Stimulated activated CD8-positive, alpha-beta memory T cell treated with anti-CD3 and anti-CD28 coated beads, Interleukin-4, amount 100 ng/mL, for 1 hour (primary cell): ENCODE measurements around the gene RGS3.

Source experiments
- DNase-seq, 2 donors: peaks; one replicate each; pipeline ENCODE4 v3.0.0-alpha.2; 2020; ENCODE audit warnings: low read depth in 2 of 2, low spot score in 1 of 2

RGS3 gene

DNA sequence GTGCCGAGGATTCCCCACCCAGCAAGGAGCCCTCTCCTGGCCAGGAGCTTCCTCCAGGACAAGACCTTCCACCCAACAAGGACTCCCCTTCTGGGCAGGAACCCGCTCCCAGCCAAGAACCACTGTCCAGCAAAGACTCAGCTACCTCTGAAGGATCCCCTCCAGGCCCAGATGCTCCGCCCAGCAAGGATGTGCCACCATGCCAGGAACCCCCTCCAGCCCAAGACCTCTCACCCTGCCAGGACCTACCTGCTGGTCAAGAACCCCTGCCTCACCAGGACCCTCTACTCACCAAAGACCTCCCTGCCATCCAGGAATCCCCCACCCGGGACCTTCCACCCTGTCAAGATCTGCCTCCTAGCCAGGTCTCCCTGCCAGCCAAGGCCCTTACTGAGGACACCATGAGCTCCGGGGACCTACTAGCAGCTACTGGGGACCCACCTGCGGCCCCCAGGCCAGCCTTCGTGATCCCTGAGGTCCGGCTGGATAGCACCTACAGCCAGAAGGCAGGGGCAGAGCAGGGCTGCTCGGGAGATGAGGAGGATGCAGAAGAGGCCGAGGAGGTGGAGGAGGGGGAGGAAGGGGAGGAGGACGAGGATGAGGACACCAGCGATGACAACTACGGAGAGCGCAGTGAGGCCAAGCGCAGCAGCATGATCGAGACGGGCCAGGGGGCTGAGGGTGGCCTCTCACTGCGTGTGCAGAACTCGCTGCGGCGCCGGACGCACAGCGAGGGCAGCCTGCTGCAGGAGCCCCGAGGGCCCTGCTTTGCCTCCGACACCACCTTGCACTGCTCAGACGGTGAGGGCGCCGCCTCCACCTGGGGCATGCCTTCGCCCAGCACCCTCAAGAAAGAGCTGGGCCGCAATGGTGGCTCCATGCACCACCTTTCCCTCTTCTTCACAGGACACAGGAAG is 120.2 kb downstream of the RGS3 start:
- DNase-seq: no peak

DNA sequence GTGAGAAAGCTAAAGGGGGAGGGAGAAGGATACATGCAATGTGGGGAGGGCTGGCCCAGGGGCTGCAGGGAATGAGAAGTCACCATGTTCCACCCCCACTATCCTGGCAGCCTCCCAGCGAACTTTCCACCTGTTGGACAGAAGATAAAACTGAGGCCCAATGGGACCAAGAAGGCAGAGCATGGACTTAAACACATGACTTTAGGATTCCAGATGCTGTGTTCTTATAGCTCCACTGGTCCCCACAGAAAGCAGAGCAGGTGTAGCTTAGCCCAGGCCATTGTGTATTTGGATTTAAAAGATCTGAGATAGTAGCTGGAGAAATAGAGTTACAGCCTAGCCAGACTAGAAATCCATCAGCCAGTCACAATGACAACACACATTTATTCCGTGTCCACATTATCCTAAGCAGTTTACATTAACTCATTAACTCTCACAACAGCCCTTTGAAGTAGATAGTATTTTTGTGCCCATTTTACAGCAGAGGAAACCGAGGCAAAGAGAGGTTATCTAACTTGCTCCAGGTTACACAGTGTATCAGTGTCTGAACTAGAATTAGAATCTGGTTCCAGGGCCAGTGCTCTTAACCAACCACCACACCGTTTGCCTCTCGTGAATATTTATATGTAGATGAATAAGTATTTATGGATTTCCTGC is 121.0 kb downstream of the RGS3 start:
- DNase-seq: no peak

DNA sequence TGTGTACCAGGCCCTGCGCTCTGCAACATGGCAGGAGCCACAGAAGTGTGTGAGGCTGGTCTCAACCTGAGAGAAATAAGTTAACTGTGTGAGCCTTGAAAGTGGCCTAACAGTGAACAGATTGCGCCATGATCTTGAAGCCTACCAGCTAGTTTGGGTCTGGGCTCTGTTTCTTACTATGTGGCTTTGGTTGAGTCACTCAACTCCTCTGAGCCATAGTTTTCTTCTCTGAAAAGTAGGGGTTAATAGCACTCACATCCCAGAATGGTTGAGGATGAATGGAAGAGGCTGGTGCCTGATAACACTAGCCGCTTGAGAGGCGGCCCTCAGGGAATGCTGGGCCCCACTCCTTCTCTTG is 121.5 kb downstream of the RGS3 start:
- DNase-seq: no peak

DNA sequence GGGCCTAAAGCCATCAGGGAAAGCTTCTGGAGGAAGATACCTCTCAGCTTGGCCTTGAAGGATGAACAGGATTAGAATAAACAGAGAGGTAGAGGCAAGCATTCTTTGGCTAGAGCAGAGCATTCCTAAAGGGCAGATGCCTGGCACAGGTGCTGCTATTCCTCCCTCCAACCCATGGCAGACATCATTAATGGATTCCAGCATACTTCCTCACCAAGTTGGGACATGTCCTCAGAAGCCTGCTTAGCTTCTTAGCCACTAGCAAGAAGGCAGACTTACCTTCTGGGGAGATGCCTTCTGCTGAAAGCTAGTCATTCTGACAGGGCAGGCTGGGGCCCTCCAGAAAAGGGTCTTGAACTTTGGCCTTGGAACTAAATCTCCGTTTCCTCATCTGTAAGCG is 122.0 kb downstream of the RGS3 start:
- DNase-seq: no peak

DNA sequence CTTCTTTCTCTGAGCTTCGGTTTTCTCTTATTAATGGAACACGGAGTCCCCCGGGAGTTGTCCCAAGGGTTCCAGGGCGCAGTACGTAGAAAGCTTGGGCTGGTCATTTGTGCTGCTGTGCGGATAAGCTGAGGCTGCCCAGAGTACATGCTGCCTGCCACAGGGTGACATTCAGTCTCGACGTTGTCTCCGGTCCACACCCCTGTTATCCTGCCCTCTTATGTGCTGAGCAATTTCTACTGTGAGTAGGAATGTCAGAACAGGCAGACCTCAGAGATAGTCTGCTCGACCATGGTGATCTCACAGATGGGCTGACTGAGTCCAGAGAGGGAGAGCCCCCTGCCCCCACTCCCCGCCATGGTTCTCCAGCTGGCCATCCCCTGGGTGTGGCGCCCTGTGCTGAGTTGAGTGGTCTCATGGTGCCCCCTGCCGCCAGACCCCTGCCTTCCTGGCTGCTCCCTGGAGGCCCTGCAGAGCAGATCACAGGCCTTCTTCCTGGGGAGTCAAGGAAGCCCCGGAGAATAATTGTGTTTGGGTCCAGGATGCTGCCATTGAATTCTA is 124.0 kb downstream of the RGS3 start:
- no peak for DNase-seq

DNA sequence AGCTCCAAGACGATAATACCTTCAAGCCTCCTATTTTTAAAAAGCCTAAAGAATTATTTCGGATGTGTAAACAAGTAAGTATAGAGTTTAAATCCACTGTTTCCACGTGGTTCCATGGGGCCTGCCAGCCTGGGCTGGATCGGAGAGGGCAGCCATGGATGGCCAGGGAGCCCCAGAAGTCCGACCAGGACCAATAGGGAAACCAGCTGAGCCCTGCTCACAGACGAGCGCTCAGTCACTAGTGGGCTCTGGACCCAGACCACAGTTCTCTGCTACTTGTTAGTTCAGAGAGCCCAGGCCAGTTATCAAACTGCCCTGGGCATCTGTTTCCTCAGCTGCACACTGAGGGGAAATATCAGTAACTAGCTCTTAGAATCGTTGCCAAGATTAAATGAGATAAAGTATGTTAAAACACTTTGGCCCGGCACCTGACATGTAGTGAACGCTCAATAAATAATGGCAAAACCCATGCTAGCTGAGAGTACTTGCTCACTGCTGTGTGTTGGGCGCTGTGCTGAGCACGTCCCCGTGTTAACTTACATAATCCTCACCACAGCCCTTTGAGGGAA is 124.8 kb downstream of the RGS3 start:
- no peak for DNase-seq

DNA sequence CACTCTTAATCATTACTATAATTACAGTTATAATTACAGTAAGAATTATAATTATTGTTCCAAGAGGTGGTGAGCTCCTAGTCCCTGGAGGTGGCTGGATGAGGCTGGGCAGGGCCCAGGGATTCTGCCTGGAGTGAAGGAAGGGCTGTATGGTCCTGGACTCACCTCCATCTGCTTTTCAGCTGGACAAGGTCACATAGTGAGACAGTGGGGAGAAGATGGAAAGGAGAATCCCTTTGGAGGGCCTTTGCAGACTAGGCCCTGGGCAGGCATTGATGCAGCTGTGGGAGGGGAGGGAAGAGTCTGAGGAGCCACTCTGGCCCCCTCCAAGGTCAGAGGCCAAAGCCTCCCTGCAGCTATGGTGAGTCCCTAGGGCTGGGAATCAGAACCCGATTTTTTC is 125.4 kb downstream of the RGS3 start:
- no peak for DNase-seq

DNA sequence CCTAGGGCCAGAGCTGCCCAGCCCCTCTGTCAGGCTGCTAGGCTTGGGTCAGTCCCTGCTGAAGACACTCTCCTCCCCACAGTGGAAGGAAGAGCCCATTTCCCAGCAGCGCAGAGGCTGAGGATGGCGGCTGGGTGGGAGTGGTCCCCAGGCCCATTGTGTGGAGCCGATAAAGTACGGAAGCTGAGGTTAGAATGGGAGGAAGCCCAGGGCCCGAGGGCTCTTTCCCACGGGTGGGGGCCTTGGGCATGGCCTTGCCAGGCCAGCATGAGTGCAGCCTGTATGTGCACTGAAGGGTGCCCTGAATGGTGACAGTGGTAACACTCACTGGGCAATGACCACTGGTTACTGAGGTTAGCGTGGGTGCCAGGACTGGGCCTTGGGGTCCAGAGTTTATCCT is 125.9 kb downstream of the RGS3 start:
- DNase-seq: no peak

DNA sequence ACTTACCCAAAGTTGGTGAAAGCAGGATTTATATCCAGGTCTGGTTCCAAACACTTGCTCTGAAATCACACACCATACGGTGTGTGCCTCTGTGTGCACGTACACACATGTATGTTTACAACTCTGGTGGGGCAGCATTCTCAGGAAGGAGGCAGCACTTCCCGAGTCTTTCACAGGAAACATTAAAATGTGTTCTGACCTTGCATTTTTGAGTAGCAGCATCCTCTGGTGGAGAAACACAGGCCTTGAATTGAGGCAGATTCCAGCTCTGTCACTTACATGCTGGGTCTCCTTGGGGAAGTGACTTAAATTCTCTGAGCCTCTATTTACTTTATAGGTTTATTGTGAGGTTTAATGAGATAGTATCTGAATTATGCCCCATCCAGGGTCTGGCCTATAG is 126.4 kb downstream of the RGS3 start:
- DNase-seq: no peak

DNA sequence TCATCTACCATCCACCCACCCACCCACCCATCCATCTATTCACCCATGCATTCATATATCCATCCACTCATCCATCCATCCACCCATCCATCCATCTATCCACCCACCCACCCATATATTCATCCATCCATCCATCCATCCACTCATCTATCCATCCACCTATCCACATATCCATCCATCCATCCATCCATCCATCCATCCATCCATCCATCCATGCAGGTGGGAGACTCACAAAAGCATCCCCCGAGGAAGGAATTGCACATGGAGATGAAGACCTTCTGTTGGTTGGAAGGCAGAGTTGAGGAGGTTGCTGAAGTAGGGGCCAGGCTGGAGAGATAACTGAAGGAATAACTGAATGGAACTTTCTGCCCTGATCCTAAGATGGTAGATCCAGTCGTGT is 126.9 kb downstream of the RGS3 start:
- no peak for DNase-seq

DNA sequence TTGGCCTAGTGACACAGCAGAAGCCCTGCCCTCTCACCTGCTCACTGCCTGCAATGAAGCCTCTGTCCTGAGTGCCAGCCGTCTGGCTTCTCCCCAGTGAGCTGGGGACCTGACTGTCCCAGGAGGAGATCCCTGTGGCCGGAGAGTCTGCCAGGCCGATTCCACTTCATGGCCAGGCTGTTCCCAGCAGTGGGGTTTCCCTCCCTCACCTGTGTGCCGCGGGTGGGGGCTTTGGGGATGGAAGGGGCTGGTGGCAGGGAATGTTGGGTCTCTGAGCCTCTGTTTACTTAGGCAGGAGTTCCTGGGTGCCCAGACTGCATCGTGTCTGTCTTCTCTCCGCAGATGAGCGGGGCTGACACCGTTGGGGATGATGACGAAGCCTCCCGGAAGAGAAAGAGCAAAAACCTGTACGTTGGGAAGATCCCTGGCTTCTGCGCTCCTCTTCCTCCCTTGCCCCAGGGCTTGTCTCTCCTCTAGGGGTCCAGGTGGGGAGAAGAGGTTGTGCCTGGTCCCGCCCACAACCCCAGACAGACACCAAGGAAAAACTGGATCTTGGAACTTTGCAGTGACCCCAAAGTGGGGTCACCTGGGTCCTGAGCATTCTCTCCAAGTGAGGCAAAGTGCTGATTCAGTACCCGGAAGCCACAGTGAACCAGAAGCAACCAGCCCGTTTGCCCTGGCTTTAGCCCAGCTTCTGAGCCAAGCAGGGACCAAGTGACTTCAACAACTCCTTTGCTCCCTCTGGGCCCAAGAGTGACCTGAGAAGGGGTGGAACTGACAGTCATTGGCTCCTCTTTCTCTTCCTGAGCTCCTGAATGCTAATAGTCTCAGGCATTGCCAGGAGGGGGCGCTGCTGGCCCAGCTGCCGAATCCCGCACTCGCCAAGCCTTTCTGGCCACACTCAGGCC is 127.7 kb downstream of the RGS3 start:
- no peak for DNase-seq

DNA sequence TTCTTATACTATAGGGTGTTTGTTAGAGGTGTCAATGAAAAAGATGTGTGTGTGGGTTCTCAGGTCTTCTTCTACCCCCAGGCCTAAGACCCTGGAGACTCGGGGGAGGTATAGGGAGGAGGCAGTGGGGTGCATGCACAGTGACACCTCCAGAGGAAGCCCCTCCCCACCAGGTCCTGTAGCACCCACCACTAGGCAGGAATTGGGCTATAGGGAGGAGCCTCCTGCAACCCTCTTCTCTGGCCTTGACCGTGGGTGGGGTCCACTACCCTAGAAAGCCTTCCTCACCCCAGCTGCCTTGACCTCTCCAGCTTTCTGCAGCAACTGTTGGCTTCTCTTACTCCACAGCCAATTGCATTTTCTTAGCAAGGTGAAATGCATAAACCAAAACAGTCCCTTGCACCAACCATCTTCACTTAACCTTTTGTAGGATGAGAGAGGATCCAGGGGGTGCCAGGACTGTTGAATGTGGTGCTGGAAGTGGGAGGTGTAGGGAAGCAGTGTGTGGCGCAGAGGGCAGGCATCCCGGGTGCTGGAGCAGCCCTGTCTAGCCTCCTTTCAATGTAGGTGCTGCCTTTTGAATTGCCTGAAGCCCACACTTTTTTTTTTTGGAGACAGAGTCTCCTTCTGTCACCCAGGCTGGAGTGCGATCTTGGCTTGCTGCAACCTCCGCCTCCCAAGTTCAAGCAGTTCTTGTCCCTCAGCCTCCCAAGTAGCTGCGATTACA is 128.5 kb downstream of the RGS3 start:
- DNase-seq: no peak

DNA sequence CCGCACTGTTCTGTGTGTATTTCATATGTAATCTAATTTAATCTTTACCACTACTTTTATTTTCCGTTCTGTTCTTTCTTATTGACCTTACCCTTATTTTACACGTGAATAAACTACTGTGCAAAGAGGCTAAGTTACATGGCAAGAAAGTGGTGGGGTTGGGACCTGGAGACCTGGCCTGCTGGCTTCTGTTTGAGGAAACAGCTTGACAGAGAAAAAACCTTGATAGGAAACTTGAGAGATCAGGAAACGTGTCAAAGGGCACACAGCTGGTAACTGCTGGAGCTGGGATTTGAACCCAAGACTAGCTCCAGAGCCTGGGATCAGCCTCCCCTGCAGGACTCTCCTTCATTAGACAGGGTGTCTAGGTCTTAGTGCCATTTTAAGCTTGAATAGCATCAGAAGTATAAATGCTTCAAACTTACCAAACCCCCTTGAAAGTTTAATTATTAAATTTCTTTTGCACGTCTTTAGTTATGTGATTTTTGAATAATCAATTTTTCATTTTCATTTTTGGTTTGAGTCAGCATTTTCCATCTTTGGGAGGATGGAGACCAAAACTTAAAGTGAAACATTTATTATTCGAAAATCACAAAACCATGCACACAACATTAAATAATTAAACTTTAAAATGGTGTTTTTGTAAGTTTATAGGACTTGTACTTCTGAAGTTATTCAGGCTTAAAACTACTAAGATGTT is 129.5 kb downstream of the RGS3 start:
- DNase-seq: no peak

DNA sequence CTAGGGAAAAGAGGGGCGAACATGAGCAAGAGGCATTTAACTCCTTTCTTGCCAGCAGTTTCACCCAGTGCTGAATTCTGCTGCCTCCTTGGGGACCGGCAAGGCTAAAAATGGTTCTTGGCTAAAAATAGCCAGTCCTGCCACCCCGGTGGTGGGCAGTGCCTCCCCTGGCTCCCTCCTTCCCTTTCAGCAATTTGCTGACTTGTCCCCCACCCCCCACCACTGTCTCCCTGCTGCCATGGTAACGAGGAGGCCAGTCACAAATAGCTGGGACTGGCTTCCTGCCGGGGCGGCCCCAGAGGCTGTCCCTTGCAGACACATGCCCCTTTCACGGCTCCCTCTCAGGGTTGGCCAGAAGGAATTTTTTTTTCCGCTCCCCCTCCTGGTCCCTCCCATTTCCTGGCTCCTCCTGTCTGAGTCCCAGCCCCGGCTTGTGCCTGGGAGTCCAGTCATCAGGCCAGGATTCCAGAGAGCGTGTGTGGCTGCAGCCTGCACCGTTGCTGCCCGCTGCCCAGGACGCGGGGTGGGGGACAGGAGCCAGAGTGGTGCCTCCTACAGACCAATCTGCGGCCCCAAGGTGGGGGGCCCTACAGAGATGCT is 130.3 kb downstream of the RGS3 start:
- DNase-seq: no peak

DNA sequence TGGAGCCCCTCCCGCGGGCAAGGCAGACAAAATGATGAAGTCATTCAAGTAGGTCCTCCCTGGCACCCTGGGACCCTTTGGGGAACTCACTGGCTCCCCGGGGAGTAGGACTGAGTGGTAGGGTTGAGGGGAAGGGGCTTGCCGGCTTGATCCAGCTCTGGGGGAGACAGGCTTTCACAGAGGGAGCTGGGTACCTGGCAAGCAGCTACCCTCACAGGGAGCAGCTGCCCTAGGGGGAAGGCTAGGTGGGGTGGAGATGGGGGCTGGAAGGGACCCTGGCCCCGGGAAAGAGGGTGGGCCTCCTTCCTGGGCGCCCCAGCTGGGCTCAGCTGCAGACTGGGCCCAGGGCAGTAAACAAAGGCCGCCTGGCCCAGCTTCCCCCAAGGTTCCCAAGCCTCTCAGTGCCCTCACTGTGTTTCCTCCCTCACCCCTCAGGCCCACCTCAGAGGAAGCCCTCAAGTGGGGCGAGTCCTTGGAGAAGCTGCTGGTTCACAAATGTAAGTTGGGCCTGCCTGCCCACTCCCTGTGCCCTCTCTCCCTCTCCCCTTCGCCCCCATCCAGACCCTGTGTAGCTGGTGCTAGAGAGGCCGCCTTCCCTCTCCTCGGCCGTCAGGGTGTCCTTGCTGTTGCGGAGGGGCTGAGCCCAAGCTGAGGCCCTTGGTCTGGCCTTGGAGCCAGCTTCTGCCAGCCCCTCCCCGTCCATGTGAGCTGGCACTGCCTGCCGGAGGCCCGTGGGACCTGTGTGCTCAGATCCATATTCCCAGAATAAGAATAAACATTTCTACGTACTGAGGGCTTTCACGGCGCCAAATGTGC is 131.2 kb downstream of the RGS3 start:
- no peak for DNase-seq

DNA sequence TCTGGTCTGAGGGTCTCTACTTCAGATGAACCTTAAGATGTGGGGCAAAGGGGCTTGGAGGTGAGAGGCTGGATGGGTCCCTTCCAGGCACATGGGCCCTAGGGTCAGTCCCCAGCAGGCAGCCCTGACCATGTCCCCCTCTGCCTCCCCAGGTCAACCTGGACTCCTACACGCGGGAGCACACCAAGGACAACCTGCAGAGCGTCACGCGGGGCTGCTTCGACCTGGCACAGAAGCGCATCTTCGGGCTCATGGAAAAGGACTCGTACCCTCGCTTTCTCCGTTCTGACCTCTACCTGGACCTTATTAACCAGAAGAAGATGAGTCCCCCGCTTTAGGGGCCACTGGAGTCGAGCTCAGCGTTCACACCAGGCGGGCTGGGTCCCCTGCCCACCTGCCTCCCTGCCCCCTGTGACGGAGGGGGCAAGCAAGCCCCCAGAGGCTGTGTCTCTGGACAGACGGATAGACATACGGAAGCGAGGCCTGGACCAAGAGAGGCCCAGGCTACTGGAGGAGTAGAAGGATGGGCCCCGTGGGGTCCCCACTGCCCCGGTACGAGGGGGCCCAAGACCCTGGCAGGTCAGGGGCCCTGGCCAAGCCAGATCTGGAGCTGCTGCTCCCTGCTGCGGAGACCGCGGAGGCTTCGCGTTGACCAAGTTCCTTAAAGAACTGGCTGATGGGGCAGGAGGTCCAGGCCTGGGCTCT is 133.2 kb downstream of the RGS3 start:
- no peak for DNase-seq

DNA sequence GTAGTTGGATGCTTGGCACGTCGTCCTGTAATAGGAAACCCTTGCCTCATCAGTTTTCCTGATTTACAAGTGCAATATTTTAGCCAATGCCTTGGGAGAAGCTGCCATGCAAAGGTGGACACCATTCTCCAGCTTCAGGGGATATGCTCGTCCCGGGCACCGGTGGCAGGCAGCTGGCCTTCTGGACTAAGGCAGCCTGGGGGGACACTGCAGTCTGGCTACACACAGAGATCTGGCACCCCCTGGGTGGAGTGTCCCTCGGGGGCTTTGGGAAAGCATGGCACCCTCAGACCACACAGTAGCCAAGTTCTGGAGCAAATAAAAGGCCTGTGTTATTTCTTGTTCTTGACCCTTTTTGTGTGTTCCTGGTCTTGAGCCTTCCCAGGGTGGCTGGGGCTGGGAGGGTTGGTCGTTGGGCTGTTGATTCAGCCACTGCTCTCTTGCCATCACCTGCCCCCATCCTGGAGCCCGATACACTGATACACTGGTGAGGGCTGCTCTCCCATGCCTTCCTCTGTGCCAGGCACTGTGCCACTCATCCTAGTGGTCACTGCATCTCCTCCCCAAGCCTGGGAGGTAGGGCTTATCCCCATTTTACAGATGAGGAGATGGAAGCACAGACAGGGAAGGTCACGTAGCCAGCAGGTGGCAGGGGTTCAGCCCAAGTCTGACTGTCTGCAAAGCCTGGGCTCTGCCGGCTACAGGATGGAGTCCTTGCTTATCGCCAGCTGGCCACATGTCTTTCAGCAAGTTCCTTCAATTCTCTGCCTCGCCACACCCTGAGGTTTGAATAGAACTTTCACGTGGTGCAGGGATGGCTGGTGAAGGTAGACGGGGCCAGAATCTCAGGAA is 134.1 kb downstream of the RGS3 start:
- no peak for DNase-seq
